Activated CD8-positive, alpha-beta memory T cell treated with anti-CD3 and anti-CD28 coated beads, Interleukin-2, amount 50 U/mL, for 4 hours (primary cell): ENCODE data around the gene KCNT1.
A peak's percentile ranks its signal among the peaks of the same experiment; 100 is the strongest.

Experiments used
- DNase-seq: peaks from one replicate; pipeline ENCODE4 v3.0.0-alpha.2; 2020

KCNT1 gene

GRCh38 chr9:135804581-135805421 is 102.8 kb downstream of the KCNT1 start:
- DNase-seq = peak; percentile 9

GRCh38 chr9:135805422-135806022 is 103.5 kb downstream of the KCNT1 start:
- DNase-seq = no peak

GRCh38 chr9:135809166-135809565 is 107.2 kb downstream of the KCNT1 start:
- no peak for DNase-seq

DNA sequence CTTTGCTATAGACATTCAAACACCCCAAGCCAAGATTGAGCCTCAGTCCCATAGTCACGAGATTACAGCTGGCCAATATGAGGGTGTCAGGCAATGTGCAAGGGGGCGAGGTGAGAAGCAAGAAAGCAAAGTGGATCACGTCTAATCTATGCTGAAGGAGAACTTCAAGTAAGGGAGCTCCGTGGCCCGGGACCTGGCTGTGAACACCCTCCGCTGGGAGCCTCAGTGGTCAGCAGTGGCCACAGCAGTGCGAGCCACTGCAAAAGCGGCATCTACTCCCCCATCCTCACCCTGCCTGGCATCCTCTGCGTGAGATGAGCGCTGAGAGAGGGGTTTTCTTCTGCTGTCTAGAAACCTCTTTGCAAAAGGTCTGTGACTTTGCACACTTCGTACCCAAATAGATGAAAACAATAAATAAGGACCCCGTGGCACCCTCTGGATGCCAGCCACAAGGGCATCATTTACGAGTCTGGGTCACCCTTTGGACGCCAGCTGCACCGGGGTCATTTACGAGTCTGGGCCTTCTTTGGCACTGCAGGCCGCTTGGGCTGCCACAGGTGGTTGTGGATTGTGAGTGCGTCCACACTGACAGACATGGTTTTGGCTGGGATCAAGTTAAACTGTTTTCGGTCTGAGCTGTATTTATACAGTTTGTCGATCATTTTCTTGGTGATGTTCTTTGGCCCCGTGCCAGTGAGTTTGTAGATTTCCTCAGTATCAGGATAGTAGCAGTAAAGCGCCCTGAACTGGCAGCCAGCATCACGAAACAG is 109.0 kb downstream of the KCNT1 start:
- no peak for DNase-seq

DNA sequence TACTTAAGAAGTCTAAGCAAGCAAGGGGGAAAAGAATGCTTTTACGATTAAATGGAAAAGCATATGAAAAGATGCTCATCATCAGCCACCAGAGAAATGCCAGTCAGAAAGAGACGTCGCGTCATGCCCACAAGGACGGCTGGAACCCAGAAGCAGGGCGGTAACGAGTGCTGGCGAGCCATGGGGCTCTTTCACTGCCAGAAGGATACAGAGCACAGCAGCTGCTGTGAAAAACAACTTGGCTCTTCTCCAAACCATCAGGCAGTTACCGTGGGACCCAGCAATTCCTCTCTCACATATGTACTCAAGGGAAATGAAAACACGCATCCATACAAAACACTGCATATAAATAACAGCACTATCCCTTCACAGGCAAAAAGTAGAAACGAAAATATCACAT is 109.8 kb downstream of the KCNT1 start:
- no peak for DNase-seq

GRCh38 chr9:135812961-135813360 is 111.0 kb downstream of the KCNT1 start:
- DNase-seq = no peak

DNA sequence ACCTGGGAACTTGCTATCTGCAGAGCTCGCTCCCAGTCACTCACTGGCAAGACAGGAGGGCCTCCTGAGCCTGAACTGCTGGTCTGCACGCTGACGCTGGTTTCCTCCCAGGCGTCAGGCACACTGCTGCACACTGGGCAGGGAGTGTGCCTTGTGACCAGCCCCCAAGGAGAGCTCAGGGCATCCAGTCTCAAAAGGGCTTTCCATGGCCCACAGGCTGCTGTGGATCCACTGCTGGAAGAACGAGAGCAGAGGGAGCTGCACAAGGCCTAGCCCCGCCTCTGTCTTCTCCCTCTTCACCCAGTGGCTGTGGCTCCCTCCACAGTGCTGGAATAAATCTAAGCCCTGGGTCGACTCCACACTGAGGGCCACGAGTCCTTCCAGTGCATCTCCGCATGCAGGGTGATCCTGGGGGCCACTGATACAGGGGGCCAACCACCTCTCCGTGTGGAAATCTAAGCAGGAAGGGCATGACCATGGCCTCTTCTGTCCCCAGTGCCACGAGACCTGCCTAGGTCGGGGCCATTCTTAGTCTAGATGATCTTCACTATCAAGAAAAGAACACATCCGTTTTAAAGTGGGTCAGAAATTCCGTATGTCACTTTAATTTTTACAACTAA is 111.8 kb downstream of the KCNT1 start:
- DNase-seq = no peak

GRCh38 chr9:135814421-135815095 is 112.6 kb downstream of the KCNT1 start:
- DNase-seq = no peak

DNA sequence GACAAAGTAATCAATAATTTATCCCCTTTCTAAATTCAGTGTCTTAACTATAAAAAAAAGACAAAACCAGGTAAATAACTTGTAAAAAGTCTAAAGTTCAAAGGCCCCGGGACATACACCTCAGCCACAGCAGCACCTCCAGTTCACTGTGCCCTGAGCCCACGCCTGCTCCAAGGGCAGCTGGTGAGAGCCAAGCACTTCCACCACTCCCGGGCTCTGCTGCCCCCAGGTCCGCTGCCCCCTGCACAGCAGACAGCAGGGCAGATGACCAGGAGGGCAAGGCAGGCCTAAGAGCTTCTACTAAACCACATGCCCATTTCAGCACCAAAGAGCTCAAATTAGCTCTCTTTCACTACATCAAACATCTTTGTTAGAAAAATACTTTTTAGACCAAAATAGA is 113.4 kb downstream of the KCNT1 start:
- no peak for DNase-seq

GRCh38 chr9:135815830-135816650 is 114.1 kb downstream of the KCNT1 start:
- DNase-seq = no peak

DNA sequence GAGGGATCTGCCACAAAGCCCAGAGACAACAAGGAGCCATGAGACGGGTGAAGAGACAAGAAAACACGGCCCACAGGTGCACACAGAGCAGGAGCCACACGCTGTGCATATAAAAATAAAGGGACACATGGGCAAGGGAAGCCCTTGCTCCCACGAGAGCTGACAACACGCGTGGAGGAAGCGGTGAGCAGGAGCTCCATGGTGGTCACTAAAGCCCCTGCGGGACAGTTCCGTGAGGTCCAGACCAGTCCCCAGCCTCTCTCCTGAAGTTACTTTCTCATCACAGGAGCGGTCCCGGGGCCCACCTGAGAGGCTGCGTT is 114.6 kb downstream of the KCNT1 start:
- no peak for DNase-seq

- DNase-seq = no peak
These were observed 116.1 kb downstream of the KCNT1 start for GRCh38 chr9:135817951-135818717.

GRCh38 chr9:135818718-135819475 is 116.9 kb downstream of the KCNT1 start:
- no peak for DNase-seq

- no peak for DNase-seq
These were observed 117.9 kb downstream of the KCNT1 start for GRCh38 chr9:135819905-135820304.

DNA sequence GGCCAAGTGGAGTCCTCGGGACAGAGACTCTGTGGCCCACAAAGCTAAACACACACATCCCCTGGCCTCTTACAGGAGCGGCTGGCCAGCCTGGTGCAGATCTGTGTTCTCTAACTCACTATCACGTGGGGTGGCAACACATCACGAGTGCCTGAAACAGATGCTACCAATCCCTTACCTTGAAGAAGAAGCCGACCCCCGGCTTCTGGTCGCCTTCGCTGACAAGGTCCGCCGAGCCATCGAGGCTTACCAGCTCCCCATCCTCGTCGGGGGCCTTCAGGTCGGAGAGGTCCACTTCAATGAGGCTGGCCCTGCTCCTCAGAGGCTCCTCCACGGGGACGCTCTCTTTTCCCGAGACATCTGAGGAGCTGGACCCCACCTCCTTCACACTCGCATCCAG is 118.7 kb downstream of the KCNT1 start:
- no peak for DNase-seq

- DNase-seq = no peak
These were observed 119.1 kb downstream of the KCNT1 start for GRCh38 chr9:135821116-135821515.

DNA sequence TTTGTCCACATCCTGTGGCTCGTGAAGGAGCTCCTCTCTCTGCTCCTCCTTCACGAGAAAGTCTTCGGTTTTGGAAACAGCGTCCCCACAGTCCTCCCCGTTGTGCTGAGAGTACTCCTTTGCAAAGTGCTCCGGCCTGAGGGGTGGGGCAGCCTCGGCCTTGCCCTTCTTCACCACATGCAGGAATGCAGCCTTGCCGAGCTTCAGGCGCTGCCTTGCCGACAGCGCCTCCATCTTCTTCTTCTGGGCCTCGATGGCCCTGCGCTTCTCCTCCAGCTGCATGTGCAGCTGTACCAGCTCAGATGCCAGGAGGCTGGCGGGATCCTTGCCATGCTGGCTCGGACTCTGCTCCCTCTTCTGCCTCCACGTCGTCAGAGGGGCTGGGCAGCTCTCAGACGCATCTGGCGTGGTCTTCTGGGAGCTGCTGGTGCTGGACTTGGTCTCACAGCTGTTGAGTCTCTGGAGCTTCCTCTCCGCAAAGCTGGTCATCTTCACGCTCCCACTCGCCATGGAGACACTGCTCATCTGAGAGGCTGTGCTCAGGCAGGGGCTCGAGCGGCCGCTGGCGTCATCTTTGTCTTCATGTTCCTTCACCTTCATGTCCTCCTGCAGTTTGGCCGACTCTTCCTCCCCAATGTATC is 119.9 kb downstream of the KCNT1 start:
- no peak for DNase-seq

DNA sequence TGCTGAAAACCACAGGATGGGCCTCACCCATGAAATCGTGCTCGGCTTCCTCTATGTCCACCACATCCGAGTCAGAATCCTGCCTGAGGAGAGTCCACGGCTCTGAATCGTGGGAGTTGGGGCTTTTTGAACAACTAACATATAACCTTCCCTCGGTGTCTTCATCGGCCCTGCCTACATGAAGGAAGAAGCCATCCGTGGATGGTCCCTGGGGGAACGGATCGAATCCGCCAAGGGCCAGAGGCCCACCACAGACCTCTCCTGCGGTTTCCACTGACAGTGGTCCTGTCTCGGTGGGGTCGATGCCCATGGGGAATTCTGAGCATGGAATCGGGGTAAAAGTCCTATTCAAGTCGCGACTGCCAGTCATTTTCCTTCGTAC is 120.4 kb downstream of the KCNT1 start:
- no peak for DNase-seq

DNA sequence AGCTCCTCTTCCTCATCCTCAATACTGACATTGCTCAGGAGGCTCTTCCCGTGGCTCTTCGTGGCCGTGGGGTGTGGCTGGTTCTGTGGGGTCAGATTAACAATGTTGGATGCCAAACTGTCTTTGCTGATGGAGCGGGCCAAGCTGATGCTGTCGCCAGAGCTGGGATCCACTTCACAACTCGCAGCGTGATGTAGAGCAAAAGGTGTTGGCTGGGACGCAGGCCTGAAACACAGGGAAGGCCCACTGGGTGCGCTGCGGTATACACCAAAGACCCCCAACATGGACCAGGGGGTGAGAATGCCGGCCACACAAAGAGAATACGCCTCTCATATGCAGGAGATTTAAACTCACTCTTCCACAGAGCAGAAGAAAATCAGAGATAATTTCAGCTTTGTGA is 121.1 kb downstream of the KCNT1 start:
- DNase-seq = no peak
